HEK293 (cell line): ENCODE results near the gene PPP1R27.
A peak's percentile ranks its signal among the peaks of the same experiment; 100 is the strongest.

Experiments used
- CTCF ChIA-PET: fragments of 350-600 bp; formaldehyde crosslinking; extraction: SDS; loops from one replicate; lab custom pipeline; 2021; ENCODE audit warnings: antibody characterized with exemption; lab: Yijun Ruan, JAX
- POLR2A ChIA-PET: fragments of 300-600 bp; formaldehyde crosslinking; extraction: SDS; loops from one replicate; lab custom pipeline; 2020; ENCODE audit warnings: antibody characterized with exemption, inconsistent platforms; lab: Yijun Ruan, JAX
- H3K27ac ChIP-seq: fragments of 200-500 bp; sonication (Bioruptor generic); 2 replicates; pipeline ENCODE4 v1.5.1; 2014; ENCODE audit warnings: low read depth, low read length, control low read depth, inconsistent platforms; ENCODE audit errors: extremely low read depth
- H3K36me3 ChIP-seq, 2 experiments: fragments of 200-500 bp in 1 of 2; sonication (Bioruptor generic) in 1 of 2; 1 replicate in 1 of 2; 2 replicates in 1 of 2; pipeline ENCODE4 v1.5.1; 2014 to 2017; ENCODE audit warnings: inconsistent platforms in 2 of 2, low read length in 2 of 2; ENCODE audit not compliant: control insufficient read depth in 2 of 2, insufficient read depth in 1 of 2
- H3K4me1 ChIP-seq: fragments of 200-500 bp; sonication (Bioruptor generic); 2 replicates; pipeline ENCODE4 v1.5.1; 2014; ENCODE audit warnings: mild to moderate bottlenecking, low read length, inconsistent platforms; ENCODE audit not compliant: control insufficient read depth, insufficient read depth
- H3K4me3 ChIP-seq: 2 replicates; pipeline ENCODE4 v1.5.1; 2011; ENCODE audit warnings: low read depth, mild to moderate bottlenecking, control low read depth, low read length, moderate library complexity
- H3K9me3 ChIP-seq: fragments of 200-500 bp; sonication (Bioruptor generic); 2 replicates; pipeline ENCODE4 v1.5.1; 2014; ENCODE audit warnings: low read depth, low read length, inconsistent platforms; ENCODE audit not compliant: control insufficient read depth, insufficient read depth
- EGR2 ChIP-seq: fragments of 450-650 bp; formaldehyde crosslinking; IDR thresholded peaks from 2 replicates; pipeline ENCODE4 v1.5.1; 2016; ENCODE audit warnings: low read depth, missing biosample characterization, missing genetic modification characterization
- GLIS1 ChIP-seq: fragments of 450-650 bp; formaldehyde crosslinking; IDR thresholded peaks from 2 replicates; pipeline ENCODE4 v1.5.1; 2016; ENCODE audit warnings: missing biosample characterization, missing genetic modification characterization
- INSM2 ChIP-seq: fragments of 450-650 bp; formaldehyde crosslinking; IDR thresholded peaks from 2 replicates; pipeline ENCODE4 v1.5.1; 2016; ENCODE audit warnings: missing biosample characterization, missing genetic modification characterization
- KLF7 ChIP-seq: fragments of 450-650 bp; formaldehyde crosslinking; IDR thresholded peaks from 2 replicates; pipeline ENCODE4 v1.5.1; 2016; ENCODE audit warnings: missing biosample characterization, missing genetic modification characterization, borderline replicate concordance
- OSR2 ChIP-seq: fragments of 450-650 bp; formaldehyde crosslinking; IDR thresholded peaks from 2 replicates; pipeline ENCODE4 v1.5.1; 2016; ENCODE audit warnings: missing biosample characterization, missing genetic modification characterization
- PRDM4 ChIP-seq: fragments of 450-650 bp; formaldehyde crosslinking; IDR thresholded peaks from 2 replicates; pipeline ENCODE4 v1.5.1; 2017; ENCODE audit warnings: missing biosample characterization, missing genetic modification characterization
- PRDM6 ChIP-seq: fragments of 450-650 bp; formaldehyde crosslinking; IDR thresholded peaks from 2 replicates; pipeline ENCODE4 v1.5.1; 2017; ENCODE audit warnings: missing biosample characterization, missing genetic modification characterization
- SP7 ChIP-seq: fragments of 450-650 bp; formaldehyde crosslinking; IDR thresholded peaks from 2 replicates; pipeline ENCODE4 v1.5.1; 2016; ENCODE audit warnings: missing biosample characterization, missing genetic modification characterization
- TSHZ1 ChIP-seq: fragments of 450-650 bp; formaldehyde crosslinking; IDR thresholded peaks from 2 replicates; pipeline ENCODE4 v1.5.1; 2016; ENCODE audit warnings: missing biosample characterization, missing genetic modification characterization, borderline replicate concordance
- ZBTB26 ChIP-seq: fragments of 450-650 bp; formaldehyde crosslinking; optimal IDR thresholded peaks from 2 replicates; pipeline ENCODE3; 2016; ENCODE audit warnings: missing biosample characterization, mild to moderate bottlenecking, missing genetic modification characterization
- ZFP41 ChIP-seq: fragments of 450-650 bp; formaldehyde crosslinking; IDR thresholded peaks from 2 replicates; pipeline ENCODE4 v1.5.1; 2016; ENCODE audit warnings: missing biosample characterization, missing genetic modification characterization, borderline replicate concordance
- ZNF202 ChIP-seq: fragments of 450-650 bp; formaldehyde crosslinking; IDR thresholded peaks from 2 replicates; pipeline ENCODE4 v1.5.1; 2016; ENCODE audit warnings: missing biosample characterization, missing genetic modification characterization, borderline replicate concordance
- ZNF24 ChIP-seq: fragments of 450-650 bp; formaldehyde crosslinking; IDR thresholded peaks from 2 replicates; pipeline ENCODE4 v1.5.1; 2016; ENCODE audit warnings: missing biosample characterization, missing genetic modification characterization
- ZNF311 ChIP-seq: fragments of 450-650 bp; formaldehyde crosslinking; IDR thresholded peaks from 2 replicates; pipeline ENCODE4 v1.5.1; 2017; ENCODE audit warnings: missing biosample characterization, missing genetic modification characterization, borderline replicate concordance
- ZNF350 ChIP-seq: fragments of 450-650 bp; formaldehyde crosslinking; IDR thresholded peaks from 2 replicates; pipeline ENCODE4 v1.5.0; 2017; ENCODE audit warnings: missing biosample characterization, mild to moderate bottlenecking, missing genetic modification characterization
- ZNF416 ChIP-seq: fragments of 450-650 bp; formaldehyde crosslinking; IDR thresholded peaks from 2 replicates; pipeline ENCODE4 v1.5.1; 2016; ENCODE audit warnings: missing biosample characterization, missing genetic modification characterization
- ZNF426 ChIP-seq: fragments of 450-650 bp; formaldehyde crosslinking; IDR thresholded peaks from 2 replicates; pipeline ENCODE4 v1.5.1; 2017; ENCODE audit warnings: missing biosample characterization, missing genetic modification characterization, mild to moderate bottlenecking, inconsistent platforms, moderate library complexity
- ZNF433 ChIP-seq: fragments of 450-650 bp; formaldehyde crosslinking; IDR thresholded peaks from 2 replicates; pipeline ENCODE4 v1.5.1; 2016; ENCODE audit warnings: missing biosample characterization, missing genetic modification characterization, low read depth
- ZNF548 ChIP-seq: fragments of 450-650 bp; formaldehyde crosslinking; IDR thresholded peaks from 2 replicates; pipeline ENCODE4 v1.5.1; 2016; ENCODE audit warnings: missing biosample characterization, missing genetic modification characterization
- ZNF580 ChIP-seq: fragments of 450-650 bp; formaldehyde crosslinking; IDR thresholded peaks from 2 replicates; pipeline ENCODE4 v1.5.1; 2016; ENCODE audit warnings: missing biosample characterization, missing genetic modification characterization
- ZNF585B ChIP-seq: fragments of 450-650 bp; formaldehyde crosslinking; IDR thresholded peaks from 2 replicates; pipeline ENCODE4 v1.5.1; 2016; ENCODE audit warnings: missing biosample characterization, missing genetic modification characterization
- ZNF837 ChIP-seq: fragments of 450-650 bp; formaldehyde crosslinking; IDR thresholded peaks from 2 replicates; pipeline ENCODE4 v1.5.1; 2016; ENCODE audit warnings: missing biosample characterization, missing genetic modification characterization

Gene PPP1R27

GRCh38 chr17:81863123-81863675 is 28.3 kb upstream of the PPP1R27 start (continued):
- TF ChIP-seq ZFP41 (no peak), ZNF580 (tag by site-specific recombination) (no peak), PRDM4 (no peak)

GRCh38 chr17:81860756-81861568 is 26.1 kb upstream of the PPP1R27 start:
- Histone ChIP-seq H3K9me3 (no peaks in the 10 kb centered on the region), H3K4me3 (peak overlapping the region; percentile 92), H3K4me1 (peaks cover 7% of the 10 kb centered on the region), H3K36me3 (peaks cover 36 to 73% of the 10 kb centered on the region in 2 experiments), H3K27ac (peak overlapping the region; percentile 90)
- ChIA-PET CTCF (interaction anchor here (1.7 kb wide), 1 partner anchor 9 kb away, joined by 4 read pairs; no protein-coding TSS in a partner anchor), POLR2A (interaction anchor here (0.6 to 1.2 kb wide), 12 partner anchors 9 to 177 kb away, joined by 3 to 17 read pairs (median 4); partner anchors contain the start of genes ARHGDIA, ARL16, DCXR and HGS)
- TF ChIP-seq INSM2 (tag by site-specific recombination), result peak; percentile 44; the same call in 1 of the 2 replicates
- TF ChIP-seq OSR2 (tag by site-specific recombination), result peak; percentile 99
- TF ChIP-seq TSHZ1 (tag by site-specific recombination), result no peak; the same call in 1 of the 2 replicates
- TF ChIP-seq ZNF202 (tag by site-specific recombination), result no peak
- no peak for TF ChIP-seq ZNF426
- TF ChIP-seq PRDM6 (tag by site-specific recombination), result no peak
- TF ChIP-seq SP7 (tag by site-specific recombination), result peak; percentile 87
- no peak for TF ChIP-seq ZNF416 (tag by site-specific recombination)
- no peak for TF ChIP-seq ZNF548
- 0 out of 2 replicates have a peak, but pooled peaks have one; percentile 30 for TF ChIP-seq EGR2 (tag by site-specific recombination)
- no peak for TF ChIP-seq ZNF24 (tag by site-specific recombination)
- peak; percentile 96; the same call in 1 of the 2 replicates for TF ChIP-seq ZNF580 (tag by site-specific recombination)
- peak; percentile 98 for TF ChIP-seq ZBTB26 (tag by site-specific recombination)
- peak; percentile 45 for TF ChIP-seq GLIS1 (tag by site-specific recombination)
- TF ChIP-seq KLF7 (tag by site-specific recombination), result peak; percentile 72; the same call in 1 of the 2 replicates
- TF ChIP-seq ZNF350 (tag by site-specific recombination), result no peak
- 0 out of 2 replicates have a peak, but pooled peaks have one; percentile 6 for TF ChIP-seq ZNF837
- no peak for TF ChIP-seq ZNF433 (tag by site-specific recombination)
- TF ChIP-seq ZNF585B (tag by site-specific recombination), result no peak
- TF ChIP-seq ZNF311 (tag by site-specific recombination), result no peak
